Measurements from ENCODE around the gene SQOR. TPM values are rescaled to one million over a fixed set of nuclear protein-coding genes. Genes with fewer than 3 reads are reported as not detected.

SQOR gene
- total RNA-seq, 2 donors from 2014 or later = 15.8 to 41.8 TPM

- Histone ChIP-seq H3K27me3 (no peaks in the 10 kb centered on the region), H3K36me3 (replicated peaks in 1 of 2; ENCODE audit: insufficient read depth in 1 of 2, low read depth in 2 of 2) (no peaks in the 10 kb centered on the region), H3K27ac (peak overlapping the region; percentile 73 to 85 (median 79)), H3K4me1 (peaks cover 55% of the 10 kb centered on the region), H3K9me3 (no peaks in the 10 kb centered on the region), H3K4me3 (no peak overlapping the region)
- 77 to 89% methylated on average over 1 of the region's 1 CpG for WGBS, 2 donors
- intact Hi-C loops (cut with DNase I) = no loop called here
- DNase-seq = no peak
- no peak for ATAC-seq
- TF ChIP-seq POLR2A (IDR thresholded peaks at IDR 0.05) = no peak
- no peak for TF ChIP-seq CTCF (IDR thresholded peaks at IDR 0.05)
These were observed 2.3 kb downstream of the SQOR start for GRCh38 chr15:45637141-45637540.

GRCh38 chr15:45637552-45638033 lies 2.8 kb downstream of the SQOR start:
- 1% methylated on average over 6 of the region's 6 CpGs for WGBS, 2 donors
- Histone ChIP-seq H3K27me3 (no peaks in the 10 kb centered on the region), H3K4me3 (no peak overlapping the region), H3K4me1 (peaks cover 59% of the 10 kb centered on the region), H3K27ac (peak overlapping the region; percentile 73 to 85 (median 79)), H3K9me3 (no peaks in the 10 kb centered on the region), H3K36me3 (replicated peaks in 1 of 2; ENCODE audit: insufficient read depth in 1 of 2, low read depth in 2 of 2) (no peaks in the 10 kb centered on the region)
- TF ChIP-seq CTCF (IDR thresholded peaks at IDR 0.05) (no peak), POLR2A (IDR thresholded peaks at IDR 0.05) (no peak)
- intact Hi-C loops (cut with DNase I) = no loop called here
- DNase-seq (peak; percentile 53 to 76 (median 64)), ATAC-seq (peak; percentile 13)

- TF ChIP-seq CTCF (IDR thresholded peaks at IDR 0.05) = no peak
- TF ChIP-seq POLR2A (IDR thresholded peaks at IDR 0.05) = no peak
- ATAC-seq (no peak), DNase-seq (no peak)
- no peaks in the 10 kb centered on the region for H3K36me3 ChIP-seq (replicated peaks in 1 of 2; ENCODE audit: insufficient read depth in 1 of 2, low read depth in 2 of 2)
- 34 to 52% methylated on average over 2 of the region's 2 CpGs for WGBS, 2 donors
- H3K4me1 ChIP-seq = peaks cover 72% of the 10 kb centered on the region
- H3K27me3 ChIP-seq = no peaks in the 10 kb centered on the region
- no peak overlapping the region for H3K4me3 ChIP-seq
- H3K9me3 ChIP-seq = no peaks in the 10 kb centered on the region
- H3K27ac ChIP-seq = peak overlapping the region; percentile 55 to 81 (median 80)
- intact Hi-C loops (cut with DNase I) = no loop called here
These were observed 5.8 kb downstream of the SQOR start for GRCh38 chr15:45640616-45641015.

GRCh38 chr15:45641374-45641781 lies 6.5 kb downstream of the SQOR start:
- Histone ChIP-seq H3K4me1 (peaks cover 78% of the 10 kb centered on the region), H3K27me3 (no peaks in the 10 kb centered on the region), H3K27ac (peak overlapping the region; percentile 55 to 81 (median 80)), H3K4me3 (no peak overlapping the region), H3K9me3 (no peaks in the 10 kb centered on the region), H3K36me3 (replicated peaks in 1 of 2; ENCODE audit: insufficient read depth in 1 of 2, low read depth in 2 of 2) (no peaks in the 10 kb centered on the region)
- intact Hi-C loops (cut with DNase I) = no loop called here
- TF ChIP-seq CTCF (IDR thresholded peaks at IDR 0.05) (peak in 4 of 7 experiments; percentile 32 to 49 (median 34)), POLR2A (IDR thresholded peaks at IDR 0.05) (no peak)
- ATAC-seq (peak; percentile 82), DNase-seq (peak; percentile 46 to 81 (median 68))
- WGBS, 2 donors = 3 to 8% methylated on average over 1 of the region's 1 CpG

Data from body of pancreas (tissue), 4 donors.